H1 (cell line): ENCODE measurements around the gene KIF13A.
"Not testable (repeated sequence)": the region's sequence is repeated elsewhere in the genome, so short reads cannot be mapped to it uniquely, and the experiment has no call there.

ENCODE experiments used
- CREB1 ChIP-seq: IDR thresholded peaks from 2 replicates; pipeline ENCODE4 v1.6.1; 2012; ENCODE audit warnings: inconsistent platforms
- EP300 ChIP-seq, 2 experiments: IDR thresholded peaks; 1 replicate in 1 of 2; 2 replicates in 1 of 2; pipeline ENCODE4 v1.6.1; 2011 to 2012; ENCODE audit warnings: low read depth in 2 of 2, low read length in 2 of 2, mild to moderate bottlenecking in 2 of 2, borderline replicate concordance in 1 of 2, inconsistent platforms in 1 of 2, moderate library complexity in 1 of 2
- EZH2 ChIP-seq: fragments of 200-600 bp; sonication (generic); IDR thresholded peaks from 2 replicates; pipeline ENCODE4 v1.7.1; 2012; ENCODE audit warnings: low read depth, mild to moderate bottlenecking, moderate library complexity, low read length, inconsistent platforms; ENCODE audit not compliant: severe bottlenecking
- GTF2F1 ChIP-seq: IDR thresholded peaks from 2 replicates; pipeline ENCODE4 v1.6.1; 2012; ENCODE audit warnings: low read depth, low read length, improper control_type of control experiment, borderline replicate concordance
- HDAC2 ChIP-seq, 2 experiments: fragments of 300-600 bp in 1 of 2; sonication (generic) in 1 of 2; IDR thresholded peaks; 2 replicates each; pipeline ENCODE4 v1.6.1; 2011 to 2012; ENCODE audit warnings: low read depth in 2 of 2, low read length in 2 of 2, mild to moderate bottlenecking in 2 of 2, moderate library complexity in 2 of 2, borderline replicate concordance in 1 of 2, inconsistent platforms in 1 of 2
- JUN ChIP-seq: IDR thresholded peaks from 2 replicates; pipeline ENCODE4 v1.6.1; 2011; ENCODE audit warnings: low read depth, mild to moderate bottlenecking, improper control_type of control experiment, low read length
- NRF1 ChIP-seq: IDR thresholded peaks from 2 replicates; pipeline ENCODE4 v1.6.1; 2011; ENCODE audit warnings: mild to moderate bottlenecking, low read depth, low read length, improper control_type of control experiment
- TAF7 ChIP-seq: optimal IDR thresholded peaks from 2 replicates; pipeline ENCODE3; 2011; ENCODE audit warnings: low read depth, mild to moderate bottlenecking, inconsistent platforms, low read length, moderate library complexity, borderline replicate concordance
- TEAD4 ChIP-seq: IDR thresholded peaks from 2 replicates; pipeline ENCODE4 v1.6.1; 2012; ENCODE audit warnings: low read depth, low read length, inconsistent platforms, mixed read lengths
- YY1 ChIP-seq: IDR thresholded peaks from 2 replicates; pipeline ENCODE4 v1.6.1; 2011; ENCODE audit warnings: low read depth, mild to moderate bottlenecking, low read length
- TF ChIP-seq, protein P1 (sequence below), 3 experiments: IDR thresholded peaks; 1 replicate in 2 of 3; 2 replicates in 1 of 3; pipeline versions ENCODE4 v1.5.1 to v1.6.1; 2011; ENCODE audit warnings: low read length in 3 of 3, mild to moderate bottlenecking in 3 of 3, inconsistent platforms in 2 of 3, low read depth in 1 of 3, moderate library complexity in 1 of 3; ENCODE audit not compliant: insufficient read depth in 1 of 3; ENCODE audit errors: control extremely low read depth in 1 of 3

DNA sequence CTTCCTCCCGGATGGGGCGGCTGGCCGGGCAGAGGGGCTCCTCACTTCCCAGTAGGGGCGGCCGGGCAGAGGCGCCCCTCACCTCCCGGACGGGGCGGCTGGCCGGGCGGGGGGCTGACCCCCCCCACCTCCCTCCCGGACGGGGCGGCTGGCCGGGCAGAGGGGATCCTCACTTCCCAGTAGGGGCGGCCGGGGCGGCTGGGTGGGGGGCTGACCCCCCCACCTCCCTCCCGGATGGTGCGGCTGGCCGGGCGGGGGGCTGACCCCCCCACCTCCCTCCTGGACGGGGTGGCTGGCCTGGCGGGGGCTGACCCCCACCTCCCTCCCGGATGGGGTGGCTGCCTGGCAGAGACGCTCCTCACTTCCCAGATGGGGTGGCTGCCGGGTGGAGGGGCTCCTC, 252.1 kb downstream of the KIF13A start:
- TF ChIP-seq, protein P1, sequence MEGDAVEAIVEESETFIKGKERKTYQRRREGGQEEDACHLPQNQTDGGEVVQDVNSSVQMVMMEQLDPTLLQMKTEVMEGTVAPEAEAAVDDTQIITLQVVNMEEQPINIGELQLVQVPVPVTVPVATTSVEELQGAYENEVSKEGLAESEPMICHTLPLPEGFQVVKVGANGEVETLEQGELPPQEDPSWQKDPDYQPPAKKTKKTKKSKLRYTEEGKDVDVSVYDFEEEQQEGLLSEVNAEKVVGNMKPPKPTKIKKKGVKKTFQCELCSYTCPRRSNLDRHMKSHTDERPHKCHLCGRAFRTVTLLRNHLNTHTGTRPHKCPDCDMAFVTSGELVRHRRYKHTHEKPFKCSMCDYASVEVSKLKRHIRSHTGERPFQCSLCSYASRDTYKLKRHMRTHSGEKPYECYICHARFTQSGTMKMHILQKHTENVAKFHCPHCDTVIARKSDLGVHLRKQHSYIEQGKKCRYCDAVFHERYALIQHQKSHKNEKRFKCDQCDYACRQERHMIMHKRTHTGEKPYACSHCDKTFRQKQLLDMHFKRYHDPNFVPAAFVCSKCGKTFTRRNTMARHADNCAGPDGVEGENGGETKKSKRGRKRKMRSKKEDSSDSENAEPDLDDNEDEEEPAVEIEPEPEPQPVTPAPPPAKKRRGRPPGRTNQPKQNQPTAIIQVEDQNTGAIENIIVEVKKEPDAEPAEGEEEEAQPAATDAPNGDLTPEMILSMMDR (IDR thresholded peaks at IDR 0.05; ENCODE audit: control extremely low read depth in 1 of 3, insufficient read depth in 1 of 3, low read depth in 1 of 3, low read length in 3 of 3), result not testable (repeated sequence)
- TF ChIP-seq YY1; HDAC2 (IDR thresholded peaks at IDR 0.05; ENCODE audit: borderline replicate concordance in 1 of 2, low read depth in 2 of 2, low read length in 2 of 2); JUN; TAF7; EZH2; GTF2F1; CREB1; TEAD4; EP300 (IDR thresholded peaks at IDR 0.05; ENCODE audit: borderline replicate concordance in 1 of 2, low read depth in 2 of 2, low read length in 2 of 2); NRF1: not testable (repeated sequence)
